HG03097 (cell line): Measurements from ENCODE around the gene TET2.

ENCODE experiments used
- ATAC-seq: cut with Tn5 transposase; IDR thresholded peaks from one replicate; pipeline ENCODE4 v1.9.1; 2021; ENCODE audit not compliant: unreplicated experiment, low FRiP score

The TET2 gene

GRCh38 chr4:105179539-105180401 is 33.1 kb downstream of the TET2 start:
- peak; percentile 64 for ATAC-seq

- ATAC-seq, result no peak
Observed at GRCh38 chr4:105181259-105181658, 34.6 kb downstream of the TET2 start.

GRCh38 chr4:105182211-105182610 is 35.5 kb downstream of the TET2 start:
- ATAC-seq, result no peak

- ATAC-seq, result no peak
Observed at GRCh38 chr4:105184316-105184980, 37.8 kb downstream of the TET2 start.

GRCh38 chr4:105186701-105187161 is 40.1 kb downstream of the TET2 start:
- ATAC-seq, result no peak

- ATAC-seq, result no peak
Observed at GRCh38 chr4:105189855-105190650, 43.4 kb downstream of the TET2 start.

GRCh38 chr4:105191621-105192210 is 45.0 kb downstream of the TET2 start:
- no peak for ATAC-seq

GRCh38 chr4:105192474-105192873 is 45.8 kb downstream of the TET2 start:
- ATAC-seq, result no peak

GRCh38 chr4:105192910-105193309 is 46.2 kb downstream of the TET2 start:
- no peak for ATAC-seq

- ATAC-seq, result no peak
Observed at GRCh38 chr4:105193536-105193935, 46.9 kb downstream of the TET2 start.

- ATAC-seq, result peak; percentile 93
Observed at GRCh38 chr4:105194328-105195231, 47.9 kb downstream of the TET2 start.

GRCh38 chr4:105196523-105197145 is 50.0 kb downstream of the TET2 start:
- ATAC-seq, result no peak

- no peak for ATAC-seq
Observed at GRCh38 chr4:105197777-105198176, 51.1 kb downstream of the TET2 start.

- no peak for ATAC-seq
Observed at GRCh38 chr4:105198541-105198940, 51.9 kb downstream of the TET2 start.

- no peak for ATAC-seq
Observed at GRCh38 chr4:105206214-105206613, 59.5 kb downstream of the TET2 start.

GRCh38 chr4:105207386-105207785 is 60.7 kb downstream of the TET2 start:
- ATAC-seq, result no peak

GRCh38 chr4:105208561-105208960 is 61.9 kb downstream of the TET2 start:
- ATAC-seq, result no peak

GRCh38 chr4:105210916-105211315 is 64.2 kb downstream of the TET2 start:
- ATAC-seq, result no peak

- ATAC-seq, result peak; percentile 61
Observed at GRCh38 chr4:105215609-105216313, 69.1 kb downstream of the TET2 start.
